ENCODE measurements around the gene B3GNT8. TPM values are rescaled to one million over a fixed set of nuclear protein-coding genes. Genes with fewer than 3 reads are reported as not detected.

Gene B3GNT8
- total RNA-seq, 4 donors from 2014 or later: 11.6 to 84.4 (median 35.3) TPM

DNA sequence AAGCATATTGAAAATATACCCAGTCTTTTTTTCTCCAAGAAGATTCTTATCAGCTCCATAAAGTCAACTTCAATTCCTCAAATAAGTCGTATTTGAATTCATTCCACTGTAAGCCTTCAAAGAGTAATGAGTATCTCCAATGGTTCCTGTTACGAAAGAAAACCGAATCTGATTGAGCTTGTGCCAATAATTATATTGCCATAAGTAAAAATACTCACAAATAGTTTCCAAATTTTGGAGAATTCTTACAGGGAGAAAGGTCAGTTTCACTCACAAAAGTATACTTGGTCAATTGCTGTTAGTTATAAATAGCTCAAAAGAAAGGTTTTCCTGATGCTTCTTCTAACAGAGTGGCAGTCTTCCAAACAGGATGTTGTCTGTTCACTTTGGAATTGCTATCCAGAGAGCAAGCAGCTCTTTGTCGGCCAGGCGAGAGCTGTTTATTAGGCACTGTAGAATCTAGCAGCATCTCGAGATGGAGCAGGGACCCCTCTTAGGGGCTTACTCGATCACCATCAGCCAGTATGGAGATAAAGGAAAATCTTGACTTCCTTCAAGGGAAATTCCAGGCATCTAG, 29.3 kb upstream of the B3GNT8 start:
- no peaks in the 10 kb centered on the region for H3K36me3 ChIP-seq
- H3K9me3 ChIP-seq: peaks cover 0 to 5% (median 0%) of the 10 kb centered on the region in 3 donors
- DNase-seq: no peak
- H3K27me3 ChIP-seq: peaks cover 0 to 54% (median 0%) of the 10 kb centered on the region in 4 donors
- TF ChIP-seq POLR2A (IDR thresholded peaks at IDR 0.05): no peak
- TF ChIP-seq, protein P1, sequence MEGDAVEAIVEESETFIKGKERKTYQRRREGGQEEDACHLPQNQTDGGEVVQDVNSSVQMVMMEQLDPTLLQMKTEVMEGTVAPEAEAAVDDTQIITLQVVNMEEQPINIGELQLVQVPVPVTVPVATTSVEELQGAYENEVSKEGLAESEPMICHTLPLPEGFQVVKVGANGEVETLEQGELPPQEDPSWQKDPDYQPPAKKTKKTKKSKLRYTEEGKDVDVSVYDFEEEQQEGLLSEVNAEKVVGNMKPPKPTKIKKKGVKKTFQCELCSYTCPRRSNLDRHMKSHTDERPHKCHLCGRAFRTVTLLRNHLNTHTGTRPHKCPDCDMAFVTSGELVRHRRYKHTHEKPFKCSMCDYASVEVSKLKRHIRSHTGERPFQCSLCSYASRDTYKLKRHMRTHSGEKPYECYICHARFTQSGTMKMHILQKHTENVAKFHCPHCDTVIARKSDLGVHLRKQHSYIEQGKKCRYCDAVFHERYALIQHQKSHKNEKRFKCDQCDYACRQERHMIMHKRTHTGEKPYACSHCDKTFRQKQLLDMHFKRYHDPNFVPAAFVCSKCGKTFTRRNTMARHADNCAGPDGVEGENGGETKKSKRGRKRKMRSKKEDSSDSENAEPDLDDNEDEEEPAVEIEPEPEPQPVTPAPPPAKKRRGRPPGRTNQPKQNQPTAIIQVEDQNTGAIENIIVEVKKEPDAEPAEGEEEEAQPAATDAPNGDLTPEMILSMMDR (IDR thresholded peaks at IDR 0.05): no peak
- H3K27ac ChIP-seq: peak overlapping the region in 1 of 4 donors; percentile 9
- WGBS, 2 donors: 38 to 53% methylated on average over 6 to 7 of the region's 7 CpGs
- intact Hi-C loops (cut with DNase I): no loop called here
- H3K4me1 ChIP-seq: peaks cover 0 to 5% (median 0%) of the 10 kb centered on the region in 3 donors
- H3K4me3 ChIP-seq: no peak overlapping the region

DNA sequence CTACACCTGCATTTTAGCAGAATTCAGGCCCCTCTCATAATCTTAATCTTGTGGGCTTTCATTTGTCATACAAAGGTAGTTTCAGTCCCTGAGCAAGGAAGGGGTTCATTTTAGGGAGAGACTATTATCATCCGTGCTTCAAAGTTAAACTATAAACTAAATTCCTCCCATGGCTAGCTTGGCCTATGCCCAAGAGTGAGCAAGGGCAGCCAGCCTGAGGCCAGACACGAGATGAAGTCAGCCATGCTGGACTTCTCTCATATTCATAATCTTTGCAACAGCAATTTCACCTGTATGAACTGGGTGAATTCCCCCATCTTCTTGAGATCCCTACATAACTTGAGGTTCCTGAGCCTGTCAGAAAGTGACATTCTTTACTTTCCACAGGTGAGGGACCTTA, 28.8 kb upstream of the B3GNT8 start:
- intact Hi-C loops (cut with DNase I): no loop called here
- WGBS, 2 donors: 36 to 40% methylated on average over 2 of the region's 2 CpGs
- no peak for TF ChIP-seq POLR2A (IDR thresholded peaks at IDR 0.05)
- TF ChIP-seq, protein P1 (IDR thresholded peaks at IDR 0.05): no peak
- Histone ChIP-seq H3K27ac (no peak overlapping the region), H3K9me3 (peaks cover 0 to 5% (median 0%) of the 10 kb centered on the region in 3 donors), H3K4me3 (no peak overlapping the region), H3K36me3 (no peaks in the 10 kb centered on the region), H3K4me1 (peaks cover 0 to 5% (median 0%) of the 10 kb centered on the region in 3 donors), H3K27me3 (peaks cover 0 to 49% (median 0%) of the 10 kb centered on the region in 4 donors)
- no peak for DNase-seq

DNA sequence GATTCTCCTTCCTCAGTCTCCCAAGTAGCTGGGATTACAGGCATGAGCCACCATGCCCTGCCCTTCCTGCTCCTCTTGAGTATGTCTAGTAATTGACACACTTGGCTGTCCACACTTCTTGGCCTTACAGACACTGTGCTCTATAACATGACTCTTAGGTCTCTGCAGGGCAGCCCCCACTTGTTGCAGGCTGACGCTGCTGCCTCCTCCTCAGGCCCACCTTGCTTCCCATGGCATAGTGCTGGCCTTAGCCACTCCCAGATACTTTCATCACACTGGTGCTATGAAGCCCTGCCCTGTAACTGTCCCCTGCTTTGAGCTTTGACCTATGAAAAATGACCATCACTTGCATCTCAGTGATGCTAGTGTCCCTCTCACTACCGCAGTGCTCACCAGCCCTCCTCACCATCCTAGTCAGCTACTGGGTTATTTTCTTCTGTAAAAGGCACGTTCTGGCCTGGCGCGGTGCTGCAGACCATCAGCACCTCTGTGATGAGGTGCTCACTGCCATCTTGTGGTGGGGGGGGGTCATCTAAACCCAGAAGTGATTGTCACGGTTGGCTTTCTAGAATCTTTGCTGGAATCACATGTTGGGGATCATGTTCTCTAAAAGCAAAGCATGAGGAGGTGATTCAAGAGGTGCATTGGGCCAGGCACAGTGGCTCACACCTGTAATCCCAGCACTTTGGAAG, 25.6 kb upstream of the B3GNT8 start:
- intact Hi-C loops (cut with DNase I): no loop called here
- H3K27ac ChIP-seq: no peak overlapping the region
- H3K4me3 ChIP-seq: no peak overlapping the region
- TF ChIP-seq, protein P1 (IDR thresholded peaks at IDR 0.05): no peak
- no peak for TF ChIP-seq POLR2A (IDR thresholded peaks at IDR 0.05)
- H3K27me3 ChIP-seq: peaks cover 0 to 21% (median 0%) of the 10 kb centered on the region in 4 donors
- peaks cover 0 to 15% (median 0%) of the 10 kb centered on the region in 3 donors for H3K4me1 ChIP-seq
- 55 to 63% methylated on average over 3 to 6 of the region's 6 CpGs for WGBS, 2 donors
- H3K9me3 ChIP-seq: peaks cover 0 to 5% (median 0%) of the 10 kb centered on the region in 3 donors
- H3K36me3 ChIP-seq: no peaks in the 10 kb centered on the region
- DNase-seq: no peak

DNA sequence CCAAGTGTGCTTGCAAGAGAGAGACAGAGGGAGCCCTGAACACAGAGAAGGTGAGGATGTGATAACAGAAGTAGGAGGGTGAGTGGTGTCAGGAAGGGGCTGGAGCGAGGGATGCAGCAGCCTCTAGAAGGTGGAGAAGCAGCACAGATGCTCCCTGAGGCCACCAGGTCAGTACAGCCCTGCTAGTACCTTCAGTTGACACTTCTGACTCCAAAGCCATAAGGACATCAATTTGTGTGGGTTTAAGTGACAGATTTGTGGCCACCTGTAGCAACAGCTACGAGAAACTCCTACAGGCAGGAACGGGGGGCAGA, 22.6 kb upstream of the B3GNT8 start:
- WGBS, 2 donors: 50 to 57% methylated on average over 3 of the region's 3 CpGs
- Histone ChIP-seq H3K36me3 (no peaks in the 10 kb centered on the region), H3K4me1 (peaks cover 0 to 11% (median 0%) of the 10 kb centered on the region in 3 donors), H3K27me3 (peaks cover 0 to 30% (median 0%) of the 10 kb centered on the region in 4 donors), H3K27ac (no peak overlapping the region), H3K4me3 (no peak overlapping the region), H3K9me3 (no peaks in the 10 kb centered on the region)
- TF ChIP-seq POLR2A (IDR thresholded peaks at IDR 0.05): no peak
- TF ChIP-seq, protein P1 (IDR thresholded peaks at IDR 0.05): no peak
- DNase-seq: no peak
- intact Hi-C loops (cut with DNase I): loop anchor here (10.0 kb wide), 1 partner anchor 115 kb away; no protein-coding TSS in a partner anchor

All from esophagus squamous epithelium (tissue), 5 donors.